Suprapubic skin (tissue), 4 donors: ENCODE data around the gene LTF.

Source experiments
- CTCF ChIP-seq, 2 donors: fragments of 200-600 bp in 1 of 2; fragments of 450-650 bp in 1 of 2; sonication (generic) in 1 of 2; IDR thresholded peaks; one replicate each; pipeline ENCODE4 v1.5.1; 2016 to 2019; ENCODE audit warnings: antibody characterized with exemption in 2 of 2, mild to moderate bottlenecking in 1 of 2, moderate library complexity in 1 of 2
- EP300 ChIP-seq: sonication (generic); formaldehyde crosslinking; IDR thresholded peaks from one replicate; pipeline ENCODE4 v1.6.1; 2017; ENCODE audit warnings: antibody characterized with exemption
- POLR2A ChIP-seq, 2 donors: fragments of 450-650 bp; IDR thresholded peaks; one replicate each; pipeline ENCODE4 v1.6.1; 2017; ENCODE audit warnings: antibody characterized with exemption in 2 of 2, mild to moderate bottlenecking in 2 of 2, moderate library complexity in 2 of 2
- POLR2AphosphoS5 ChIP-seq, 3 donors: sonication (generic); formaldehyde crosslinking; IDR thresholded peaks; one replicate each; pipeline ENCODE4 v1.6.1; 2017; ENCODE audit warnings: antibody characterized with exemption in 3 of 3

- TF ChIP-seq CTCF (IDR thresholded peaks at IDR 0.05): no peak
- TF ChIP-seq EP300: no peak
- TF ChIP-seq POLR2A (IDR thresholded peaks at IDR 0.05): no peak
- no peak for TF ChIP-seq POLR2AphosphoS5 (IDR thresholded peaks at IDR 0.05)
Measured at GRCh38 chr3:46448721-46449120, 16.0 kb downstream of the LTF start.
